Psoas muscle (tissue), 8 donors: Measurements from ENCODE around the gene SIDT2. TPM values are rescaled to one million over a fixed set of nuclear protein-coding genes. Genes with fewer than 3 reads are reported as not detected.

Source experiments
- ATAC-seq, 4 donors: fragments of 200-7000 bp; cut with Tn5 transposase; one replicate each; pipeline ENCODE4 v1.9.1; 2020; ENCODE audit warnings: moderate library complexity in 3 of 4, mild to moderate bottlenecking in 2 of 4
- DNase-seq, 2 donors: peaks; one replicate each; pipeline ENCODE4 v3.0.0-alpha.2; 2020
- H3K27ac ChIP-seq: fragments of 200-600 bp; one replicate; pipeline ENCODE4 v1.8.0; 2022
- H3K27me3 ChIP-seq, 3 donors: fragments of 200-600 bp in 1 of 3; one replicate each; pipeline versions ENCODE4 v1.6.1 to v1.8.0; 2013 to 2022; ENCODE audit warnings: low read length in 2 of 3, mild to moderate bottlenecking in 2 of 3, moderate library complexity in 1 of 3; ENCODE audit not compliant: insufficient read depth in 3 of 3
- H3K36me3 ChIP-seq, 2 donors: fragments of 200-600 bp in 1 of 2; one replicate each; pipeline versions ENCODE4 v1.6.1 to v1.8.0; 2013 to 2022; ENCODE audit warnings: low read depth in 1 of 2, mild to moderate bottlenecking in 1 of 2, moderate library complexity in 1 of 2; ENCODE audit not compliant: insufficient read depth in 1 of 2
- H3K4me1 ChIP-seq: fragments of 200-600 bp; one replicate; pipeline ENCODE4 v1.8.0; 2022
- H3K4me3 ChIP-seq: fragments of 200-600 bp; one replicate; pipeline ENCODE4 v1.8.0; 2022; ENCODE audit warnings: mild to moderate bottlenecking
- H3K9me3 ChIP-seq: fragments of 200-600 bp; one replicate; pipeline ENCODE4 v1.8.0; 2022
- WGBS, 3 donors: extraction: QIAGEN DNeasy Blood & Tissue Kit; methylation state at CpG; one replicate each; pipeline versions ENCODE4 v1.1.6 to v1.1.7; 2013; 5-methylcytosine and 5-hydroxymethylcytosine counted together
- intact Hi-C, 2 donors: fragments of 100-400 bp; cut with DNase I; formaldehyde crosslinking; loops; one replicate each; pipeline versions ENCODE4 v1.11.0 to v1.14.2; 2022
- polyA plus RNA-seq, 3 donors: library from polyadenylated mRNA; stranded (reverse); fragments of 200-250 nt; gene quantifications; one replicate each; pipeline ENCODE4 v1.2.3, GENCODE V29; 2013
- total RNA-seq, 4 donors: library from RNA; stranded (reverse); fragmentation: NEBNext Ultra II Directional in 2 of 4; extraction: Animal tissue kit (Norgen Biotek cat#: 25700) in 2 of 4; gene quantifications; one replicate each; pipeline versions ENCODE4 v1.2.1 to v1.2.4, GENCODE V29; 2021 to 2023
- TF ChIP-seq, protein P1 (sequence below): fragments of 200-600 bp; IDR thresholded peaks from one replicate; pipeline ENCODE4 v1.8.0; 2022; ENCODE audit warnings: antibody characterized with exemption
- donor health status: healthy with polysubstance abuse.
- donor health status: DM: no; HTN: no; CAD: no; lungs with moderate emphysema.
- donor health status: Bipolar disorder and iron deficiency.
- donor health status: healthy.
- donor health status: DM: yes; HTN: yes; CAD: no.
- donor health status: DM: no; HTN: no; CAD: no.
- donor health status: DM: no; HTN: no; CAD: no.
- donor health status: DM: yes; HTN: yes; CAD: no.

SIDT2 gene
- total and polyA plus RNA-seq, 7 donors, result 7.1 to 22.8 (median 12.6) TPM

- TF ChIP-seq, protein P1, sequence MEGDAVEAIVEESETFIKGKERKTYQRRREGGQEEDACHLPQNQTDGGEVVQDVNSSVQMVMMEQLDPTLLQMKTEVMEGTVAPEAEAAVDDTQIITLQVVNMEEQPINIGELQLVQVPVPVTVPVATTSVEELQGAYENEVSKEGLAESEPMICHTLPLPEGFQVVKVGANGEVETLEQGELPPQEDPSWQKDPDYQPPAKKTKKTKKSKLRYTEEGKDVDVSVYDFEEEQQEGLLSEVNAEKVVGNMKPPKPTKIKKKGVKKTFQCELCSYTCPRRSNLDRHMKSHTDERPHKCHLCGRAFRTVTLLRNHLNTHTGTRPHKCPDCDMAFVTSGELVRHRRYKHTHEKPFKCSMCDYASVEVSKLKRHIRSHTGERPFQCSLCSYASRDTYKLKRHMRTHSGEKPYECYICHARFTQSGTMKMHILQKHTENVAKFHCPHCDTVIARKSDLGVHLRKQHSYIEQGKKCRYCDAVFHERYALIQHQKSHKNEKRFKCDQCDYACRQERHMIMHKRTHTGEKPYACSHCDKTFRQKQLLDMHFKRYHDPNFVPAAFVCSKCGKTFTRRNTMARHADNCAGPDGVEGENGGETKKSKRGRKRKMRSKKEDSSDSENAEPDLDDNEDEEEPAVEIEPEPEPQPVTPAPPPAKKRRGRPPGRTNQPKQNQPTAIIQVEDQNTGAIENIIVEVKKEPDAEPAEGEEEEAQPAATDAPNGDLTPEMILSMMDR, result no peak
- Histone ChIP-seq H3K27me3 (no peaks in the 10 kb centered on the region), H3K4me1 (peaks cover 48% of the 10 kb centered on the region)
Observed at GRCh38 chr11:117220568-117220967, 42.0 kb downstream of the SIDT2 start.

DNA sequence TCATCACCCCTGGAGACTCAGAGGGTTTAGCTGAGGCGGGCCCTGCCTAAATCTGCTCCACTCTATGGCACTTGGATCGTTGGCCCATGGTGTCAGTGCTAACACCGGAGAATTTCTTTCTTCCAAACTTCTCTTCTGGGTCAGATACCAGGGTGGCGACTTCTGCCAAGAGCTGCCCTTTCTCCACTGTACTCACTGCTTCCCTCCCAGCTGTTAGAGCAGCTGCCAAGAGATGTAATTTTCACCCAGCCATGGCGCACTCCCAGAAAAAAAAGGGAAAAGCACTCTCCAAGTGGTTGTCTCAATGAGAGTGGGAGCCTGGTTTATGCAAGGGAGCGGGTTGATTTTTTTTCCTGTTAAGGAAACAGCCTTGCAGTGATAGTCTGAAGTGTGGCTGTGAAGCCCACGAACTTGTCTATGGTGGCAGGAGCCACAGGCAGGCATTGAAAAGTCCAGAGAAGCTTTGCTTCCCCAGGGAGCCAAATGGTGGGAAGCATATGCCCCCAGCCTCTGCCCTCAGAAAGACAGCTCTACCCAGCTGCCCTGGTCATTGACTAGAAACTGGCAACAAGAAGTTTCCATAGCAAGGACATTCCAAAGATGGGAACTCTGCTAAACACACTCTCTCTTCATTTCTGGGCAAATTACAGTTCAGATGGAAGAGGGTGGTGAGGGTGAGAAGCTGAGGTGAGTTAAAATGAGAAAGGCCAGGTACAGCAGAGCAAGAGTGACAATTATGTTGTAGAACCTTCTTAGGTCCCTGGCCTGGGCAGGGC lies 42.6 kb downstream of the SIDT2 start:
- Histone ChIP-seq H3K27ac (peak overlapping the region; percentile 86), H3K4me3 (peak overlapping the region; percentile 21), H3K27me3 (no peaks in the 10 kb centered on the region), H3K36me3 (peaks cover 3 to 62% of the 10 kb centered on the region in 2 donors), H3K9me3 (no peaks in the 10 kb centered on the region), H3K4me1 (peaks cover 48% of the 10 kb centered on the region)
- TF ChIP-seq, protein P1, result no peak
- WGBS, 3 donors, result 15 to 27% (median 22%) methylated on average over 7 of the region's 7 CpGs
- ATAC-seq, result peak; percentile 76 to 89 (median 82)
- intact Hi-C loops, result loop anchor here (2.0 to 10.0 kb wide), 4 partner anchors 38 to 256 kb away; no protein-coding TSS in a partner anchor
- peak in 1 of 2 donors; percentile 81 for DNase-seq

More at GRCh38 chr11:117220568-117220967, 42.0 kb downstream of the SIDT2 start:
- H3K36me3 ChIP-seq, result peaks cover 3 to 67% of the 10 kb centered on the region in 2 donors
- peak; percentile 68 to 83 for DNase-seq
- H3K4me3 ChIP-seq, result peak overlapping the region; percentile 21
- peak overlapping the region; percentile 86 for H3K27ac ChIP-seq
- peak; percentile 41 to 55 (median 52) for ATAC-seq
- 9 to 18% (median 11%) methylated on average over 9 of the region's 9 CpGs for WGBS, 3 donors
- no peaks in the 10 kb centered on the region for H3K9me3 ChIP-seq
- intact Hi-C loops, result loop anchor here (2.0 to 10.0 kb wide), 4 partner anchors 38 to 256 kb away; no protein-coding TSS in a partner anchor

DNA sequence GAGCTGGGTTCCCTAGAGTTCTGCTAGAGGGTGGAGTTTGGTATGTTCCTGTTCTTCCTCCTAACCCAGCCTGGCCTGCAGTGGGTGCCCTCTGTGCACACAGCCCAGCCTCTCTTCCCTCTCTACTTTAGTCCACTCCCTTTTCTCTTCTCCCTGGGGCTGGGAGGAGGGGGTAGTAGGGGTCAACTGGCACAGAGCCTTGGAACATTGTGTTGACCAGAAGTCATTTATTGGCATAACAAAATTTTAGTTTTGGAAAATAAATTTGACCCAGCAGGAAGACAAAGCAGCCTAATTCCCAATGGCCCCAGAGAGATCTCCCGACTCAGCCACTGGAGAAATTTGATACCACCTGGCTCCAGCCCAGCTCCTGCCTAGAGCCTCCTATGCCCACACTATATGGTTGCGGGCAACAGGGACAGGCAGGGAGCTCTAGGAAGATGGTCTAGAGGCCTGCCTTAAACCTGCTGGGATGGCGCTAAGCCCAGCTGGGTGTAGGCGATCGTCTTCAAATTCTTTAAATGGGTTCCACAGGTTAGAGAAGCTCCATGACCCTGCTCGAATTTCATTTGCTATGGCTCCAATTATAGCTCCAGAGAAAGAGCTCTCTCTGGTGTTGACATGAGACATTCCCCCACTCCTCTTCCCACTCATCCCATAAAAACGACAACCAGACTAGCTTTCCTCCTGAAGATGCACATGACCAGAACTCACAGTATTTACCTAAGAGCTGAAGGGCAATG lies 43.4 kb downstream of the SIDT2 start:
- WGBS, 3 donors, result 11 to 27% (median 15%) methylated on average over 7 of the region's 7 CpGs
- TF ChIP-seq, protein P1, result no peak
- peaks cover 44% of the 10 kb centered on the region for H3K4me1 ChIP-seq
- intact Hi-C loops, result loop anchor here (2.0 to 10.0 kb wide), 4 partner anchors 39 to 257 kb away; no protein-coding TSS in a partner anchor
- DNase-seq, result peak; percentile 74 to 87
- peak overlapping the region; percentile 86 for H3K27ac ChIP-seq
- H3K36me3 ChIP-seq, result peaks cover 3 to 60% of the 10 kb centered on the region in 2 donors
- ATAC-seq, result peak; percentile 53 to 72 (median 68)
- H3K27me3 ChIP-seq, result no peaks in the 10 kb centered on the region
- H3K4me3 ChIP-seq, result no peak overlapping the region
- no peaks in the 10 kb centered on the region for H3K9me3 ChIP-seq

DNA sequence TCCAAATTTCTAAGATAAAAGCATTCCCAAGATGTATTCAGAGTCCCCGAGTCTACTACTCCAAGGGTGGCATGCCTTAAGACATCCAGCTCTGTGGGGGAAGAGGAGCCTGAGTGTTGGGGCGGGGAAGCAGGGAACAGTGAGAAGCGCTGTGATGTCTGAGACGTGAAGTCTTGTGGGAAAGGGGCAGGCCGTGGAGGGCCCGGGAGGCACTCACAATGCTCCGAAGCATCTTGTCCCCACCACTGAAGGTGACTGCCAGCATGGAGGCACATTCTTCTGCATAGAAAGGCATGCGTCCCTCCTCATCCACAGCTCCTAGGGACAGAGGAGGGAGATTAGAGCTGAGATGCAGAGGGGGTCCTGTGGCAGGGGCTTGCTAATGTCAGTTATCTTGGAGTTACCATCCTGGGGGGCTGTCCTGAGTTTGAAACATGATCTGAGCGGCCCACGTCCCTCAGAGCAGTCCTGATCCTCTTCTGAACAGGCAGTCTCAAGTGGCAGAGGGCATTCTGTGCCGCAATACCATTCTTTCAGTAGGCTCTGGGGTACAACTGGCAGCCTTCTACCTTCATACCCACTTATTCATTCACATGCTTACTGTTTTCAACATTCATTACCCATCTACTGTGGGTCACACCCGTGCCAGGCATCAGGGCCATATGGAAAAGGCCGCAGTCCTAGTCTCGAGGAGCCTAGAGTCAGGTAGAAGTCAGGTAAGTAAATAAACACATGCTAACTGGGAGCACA lies 44.6 kb downstream of the SIDT2 start:
- H3K4me3 ChIP-seq, result no peak overlapping the region
- no peak for ATAC-seq
- no peaks in the 10 kb centered on the region for H3K9me3 ChIP-seq
- H3K27ac ChIP-seq, result peak overlapping the region; percentile 86
- no peaks in the 10 kb centered on the region for H3K27me3 ChIP-seq
- peaks cover 44% of the 10 kb centered on the region for H3K4me1 ChIP-seq
- TF ChIP-seq, protein P1, result no peak
- peaks cover 0 to 60% of the 10 kb centered on the region in 2 donors for H3K36me3 ChIP-seq
- intact Hi-C loops, result loop anchor here (5.0 to 10.0 kb wide), 3 partner anchors 116 to 258 kb away; no protein-coding TSS in a partner anchor
- no peak for DNase-seq
- WGBS, 3 donors, result 92 to 96% (median 92%) methylated on average over 14 of the region's 14 CpGs
